GM21825 (cell line): Measurements from ENCODE around the gene KLC1.

Source experiments
- ATAC-seq: cut with Tn5 transposase; IDR thresholded peaks from one replicate; pipeline ENCODE4 v1.9.1; 2021; ENCODE audit warnings: mild to moderate bottlenecking, moderate library complexity; ENCODE audit not compliant: unreplicated experiment

The KLC1 gene

DNA sequence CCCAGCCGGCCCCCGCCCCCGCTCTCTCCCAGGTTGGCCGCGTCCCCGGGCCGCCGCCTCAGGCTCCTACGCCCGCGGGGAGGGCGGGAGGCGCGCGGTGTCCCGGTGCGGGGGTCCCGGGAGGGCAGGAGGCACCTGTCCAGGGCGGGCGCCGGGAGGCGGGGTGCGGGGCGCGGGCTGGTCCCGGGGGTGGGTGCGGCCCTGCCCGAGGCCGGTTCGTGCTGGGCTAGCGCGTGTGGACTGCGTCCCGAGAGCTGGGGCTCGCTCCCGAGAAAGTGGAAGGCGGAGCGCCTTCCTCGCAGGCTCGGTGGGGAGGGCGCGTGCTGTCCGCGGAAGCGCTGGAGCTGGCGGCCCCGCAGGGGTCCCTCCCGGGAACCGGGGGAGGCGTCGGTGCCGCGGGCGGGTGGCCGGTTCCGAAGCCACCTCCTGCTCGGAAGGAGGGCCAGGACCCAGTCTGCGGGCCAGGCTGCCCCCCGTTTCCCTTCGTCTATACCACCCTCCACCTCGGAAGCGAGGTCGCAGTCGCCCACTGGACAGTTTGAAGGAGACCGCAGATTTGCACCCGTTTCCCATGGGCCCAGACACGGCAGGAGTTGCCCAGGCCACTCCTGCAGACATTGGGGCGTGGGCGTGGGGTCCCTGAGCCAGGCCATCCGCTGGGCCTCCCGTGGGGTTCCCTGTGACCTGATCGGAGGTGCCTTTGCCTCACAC is 87.2 kb downstream of the KLC1 start:
- ATAC-seq: peak; percentile 3

DNA sequence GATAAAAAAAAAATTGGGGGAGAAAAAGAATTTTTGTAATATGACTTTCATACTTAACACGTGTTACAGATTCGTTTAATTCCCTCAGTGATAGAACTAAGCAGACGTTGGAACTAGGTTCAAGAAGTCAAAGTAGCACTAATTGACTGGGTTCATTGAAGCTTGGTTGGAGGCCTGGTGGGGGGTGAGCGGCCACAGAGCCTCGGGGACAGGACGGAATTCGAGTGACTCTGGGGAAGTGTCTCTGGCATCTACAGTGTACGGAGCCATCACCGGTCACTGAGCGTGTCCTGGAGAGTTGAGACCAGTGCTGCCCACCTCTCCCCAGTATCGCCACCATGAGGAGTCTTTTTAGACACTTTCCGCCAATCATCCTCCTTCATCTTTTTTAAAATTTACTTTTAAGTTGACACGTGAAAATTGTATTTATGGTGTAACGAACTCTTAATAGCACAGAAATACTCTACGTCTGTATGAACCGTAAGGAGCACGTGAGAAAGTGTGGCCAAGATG is 87.9 kb downstream of the KLC1 start:
- ATAC-seq: no peak

DNA sequence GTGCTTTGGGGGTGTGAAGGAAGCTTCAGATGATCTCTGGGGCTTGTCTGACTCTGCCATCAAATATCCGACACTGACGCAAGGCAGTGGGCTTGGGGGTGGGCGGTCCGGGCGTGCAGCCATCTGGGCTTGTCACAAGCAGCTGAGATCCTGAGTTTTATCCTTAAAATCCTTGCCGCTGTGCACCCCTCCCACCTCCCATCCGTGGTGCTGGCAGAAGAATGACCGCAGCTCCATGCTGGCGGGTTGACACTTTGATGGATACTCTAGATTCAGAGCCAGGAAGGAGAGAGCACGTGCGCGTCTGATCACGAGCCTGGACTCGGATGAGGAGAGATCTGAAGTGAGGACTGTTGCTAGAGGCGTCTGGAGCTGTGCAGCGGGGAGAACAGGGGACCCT is 89.6 kb downstream of the KLC1 start:
- no peak for ATAC-seq

DNA sequence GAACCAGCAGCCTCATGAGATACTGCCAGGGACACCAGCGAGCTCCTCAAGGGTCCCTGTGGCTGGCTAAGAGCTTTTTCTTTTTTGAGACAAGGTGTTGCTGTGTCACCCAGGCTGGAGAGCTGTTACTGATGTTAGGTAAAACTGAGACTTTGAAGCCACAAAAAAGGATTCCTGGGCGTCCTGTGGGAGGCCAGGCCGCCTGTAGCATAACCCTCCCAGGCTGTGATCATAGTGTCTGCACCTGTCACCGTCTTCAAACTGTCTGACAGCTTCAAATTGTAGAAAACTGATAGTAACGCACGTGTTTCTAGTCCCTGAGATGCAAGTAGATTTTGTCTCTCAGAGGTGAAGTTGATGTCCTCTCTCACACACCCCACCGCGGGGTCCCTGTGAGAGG is 90.7 kb downstream of the KLC1 start:
- no peak for ATAC-seq

DNA sequence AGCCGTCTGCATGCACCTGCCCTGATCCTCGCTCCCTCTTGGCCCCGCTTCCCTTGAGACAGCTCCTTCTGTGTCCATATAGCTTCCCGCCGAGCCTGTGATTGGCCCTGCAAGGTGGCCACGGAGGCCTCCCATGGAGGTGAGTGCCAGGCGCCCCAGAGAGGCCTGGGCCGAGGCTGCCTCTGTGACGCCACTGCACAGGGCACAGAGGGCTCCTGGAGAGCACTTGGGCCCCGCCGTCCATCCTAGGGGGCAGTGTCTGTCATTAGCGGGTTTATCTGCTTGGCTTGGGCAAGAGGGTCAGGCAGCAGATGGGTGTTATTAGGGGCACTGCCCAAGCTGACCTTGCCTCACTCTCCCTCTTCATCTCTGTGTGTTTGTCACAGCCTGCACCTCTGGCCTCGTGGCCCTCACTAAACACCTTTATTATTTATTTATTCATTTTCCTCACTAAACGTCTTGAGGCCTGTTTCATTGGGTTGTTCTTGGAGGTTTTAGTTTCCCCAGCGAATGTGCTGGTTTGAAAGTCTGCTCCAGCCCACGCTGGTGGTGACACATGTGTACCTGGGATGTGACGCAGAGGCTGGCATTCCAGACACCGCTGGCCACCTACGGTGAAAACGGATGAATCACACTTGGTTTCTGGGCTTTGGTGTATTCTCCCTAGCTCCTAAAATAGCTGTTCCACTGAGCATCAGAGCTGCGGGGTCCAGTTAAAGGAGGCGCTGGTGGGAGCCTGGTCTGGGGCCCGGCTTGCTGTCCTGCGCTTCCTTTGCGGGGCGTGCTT is 92.5 kb downstream of the KLC1 start:
- ATAC-seq: no peak

DNA sequence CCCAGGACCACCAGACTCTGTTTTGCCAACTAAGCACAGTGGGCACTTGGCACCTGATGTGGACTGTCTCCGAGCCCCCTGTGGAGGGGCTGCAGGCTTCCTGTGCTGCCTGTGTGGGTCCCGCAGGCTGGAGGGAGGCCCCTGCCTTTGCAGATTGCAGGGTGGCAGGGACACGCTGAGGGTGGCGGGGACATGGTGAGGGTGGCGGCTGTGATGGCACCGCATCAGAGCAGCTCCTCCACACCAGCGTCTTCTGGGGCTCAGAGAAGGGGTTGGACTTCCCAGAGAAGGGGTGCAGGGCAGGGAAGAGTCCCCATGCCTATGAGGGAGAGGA is 94.7 kb downstream of the KLC1 start:
- ATAC-seq: no peak

DNA sequence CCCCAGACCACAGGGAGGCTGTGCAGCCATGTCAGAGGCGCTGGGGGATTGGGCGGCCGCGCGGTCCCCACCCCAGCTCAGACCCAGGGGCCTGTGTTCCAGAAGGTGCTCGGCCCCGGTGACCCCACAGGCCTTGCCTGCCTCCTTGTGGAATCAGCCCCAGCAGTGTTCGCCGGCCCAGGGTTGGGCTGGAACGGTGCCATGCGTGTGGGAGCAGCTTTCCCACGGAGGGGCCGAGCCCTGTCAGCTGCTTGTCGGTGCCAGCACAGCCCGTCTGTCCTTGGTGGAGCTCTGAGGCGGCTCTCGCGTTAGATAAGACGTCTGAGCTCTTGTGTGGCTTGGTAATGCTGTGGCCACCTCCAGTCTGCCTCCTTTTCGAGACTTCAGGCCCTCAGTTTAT is 95.1 kb downstream of the KLC1 start:
- no peak for ATAC-seq

DNA sequence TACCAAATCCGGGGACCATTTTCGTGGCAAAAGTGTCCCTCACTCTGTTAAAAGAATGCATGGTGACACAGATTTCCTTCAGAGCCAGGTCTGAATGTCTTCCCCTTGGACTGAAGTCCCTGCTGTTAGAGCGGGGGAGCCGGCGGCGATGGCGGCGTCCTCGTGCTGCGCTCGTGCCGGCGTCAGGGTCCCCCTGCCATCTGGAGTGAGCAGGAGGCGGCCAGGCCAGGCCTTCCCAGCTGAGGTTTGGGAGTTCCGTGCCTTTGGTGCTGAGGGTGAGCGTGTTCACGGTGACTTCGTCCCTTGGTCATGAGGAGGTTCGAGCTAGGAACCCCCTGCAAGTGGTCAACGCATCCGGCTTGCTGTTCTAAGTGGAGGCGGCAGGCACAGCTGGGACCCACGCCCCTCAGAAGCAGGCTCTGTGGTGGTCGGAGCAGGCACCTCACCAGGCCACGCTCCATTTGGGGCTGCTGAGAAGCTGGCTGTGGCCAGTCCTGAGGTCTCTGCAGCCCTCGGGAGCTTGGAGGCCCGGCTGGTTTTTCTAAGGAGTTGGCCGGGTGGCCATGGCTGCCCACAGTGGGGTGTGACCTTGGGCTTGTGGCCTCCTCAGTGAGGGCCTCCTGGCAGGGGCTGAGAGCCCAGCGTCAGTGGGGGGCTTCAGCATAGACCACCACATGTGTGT is 96.1 kb downstream of the KLC1 start:
- ATAC-seq: no peak

DNA sequence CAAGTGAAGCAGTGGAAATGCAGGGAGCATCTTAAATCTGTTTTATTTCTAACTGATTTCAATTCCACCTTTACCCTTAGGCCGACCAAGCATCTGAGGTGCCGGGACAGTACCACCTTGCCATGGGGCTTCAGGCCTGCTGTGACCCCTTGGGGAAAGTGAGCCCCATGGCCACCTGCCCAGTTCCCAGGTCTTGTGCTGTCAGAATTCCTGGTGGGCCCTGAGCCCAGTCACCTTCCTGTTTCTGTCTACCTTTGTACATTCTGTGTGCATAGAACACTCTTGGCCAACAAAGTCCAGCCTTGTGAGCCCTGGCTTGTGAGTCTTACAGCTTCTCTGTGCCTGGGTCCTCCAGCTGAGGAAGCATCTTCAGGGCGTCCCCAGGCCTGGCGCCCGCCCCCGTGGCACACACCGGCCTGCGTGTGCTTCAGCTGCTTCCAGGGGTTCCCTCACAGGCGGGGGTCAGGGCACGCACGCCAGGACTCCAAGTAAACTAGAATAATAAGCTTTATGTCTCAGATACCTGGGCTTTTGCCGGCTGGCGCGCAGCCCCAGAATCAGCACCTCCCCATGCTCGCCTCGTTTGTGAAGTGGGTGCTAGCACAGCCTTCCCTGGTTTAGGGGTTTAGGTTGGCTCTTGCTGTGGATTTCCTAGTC is 96.9 kb downstream of the KLC1 start:
- no peak for ATAC-seq

DNA sequence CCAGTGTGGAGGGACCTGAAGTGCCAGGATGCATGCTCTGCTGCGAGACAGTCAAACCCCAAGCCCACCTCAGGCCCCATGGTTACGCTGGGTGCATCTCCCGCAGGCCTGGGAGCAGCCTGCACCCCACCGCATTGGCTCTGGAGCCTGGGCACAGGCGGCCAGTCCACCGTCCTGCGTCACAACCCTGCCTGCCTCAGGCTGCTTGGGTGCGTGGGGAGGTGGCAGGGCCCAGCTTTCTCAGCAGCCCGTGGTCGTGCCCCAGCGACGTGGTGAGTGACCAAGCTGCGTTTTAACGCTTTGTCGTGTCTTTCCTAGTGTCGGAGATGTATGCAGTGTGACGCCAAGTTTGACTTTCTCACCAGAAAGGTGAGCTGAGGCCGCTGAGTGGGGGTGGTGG is 97.5 kb downstream of the KLC1 start:
- ATAC-seq: no peak

DNA sequence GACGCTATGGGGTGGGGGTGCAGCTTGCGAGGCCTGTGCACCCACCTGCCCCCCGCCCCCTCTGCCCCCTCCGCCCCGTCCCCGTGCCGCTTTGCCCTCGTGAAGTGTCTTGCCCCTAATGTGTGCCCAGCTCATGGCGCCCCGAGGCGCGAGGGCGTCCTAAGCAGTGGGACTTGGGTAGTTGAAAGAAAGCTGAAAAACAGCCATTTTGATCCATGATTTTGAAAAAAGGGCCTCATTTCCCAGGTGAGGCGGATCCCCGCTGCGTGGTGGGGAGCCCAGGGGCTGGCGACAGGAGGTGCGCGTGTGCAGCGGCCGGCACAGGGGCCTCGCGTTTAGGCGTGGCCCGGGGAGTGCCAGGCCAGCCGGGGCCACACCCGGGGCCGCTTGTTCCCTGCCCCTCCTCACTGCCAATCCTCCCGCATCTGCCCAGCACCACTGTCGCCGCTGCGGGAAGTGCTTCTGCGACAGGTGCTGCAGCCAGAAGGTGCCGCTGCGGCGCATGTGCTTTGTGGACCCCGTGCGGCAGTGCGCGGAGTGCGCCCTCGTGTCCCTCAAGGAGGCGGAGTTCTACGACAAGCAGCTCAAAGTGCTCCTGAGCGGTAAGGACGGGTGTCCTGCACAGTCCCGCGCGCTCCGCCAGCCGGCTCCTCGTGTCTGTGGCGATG is 98.4 kb downstream of the KLC1 start:
- no peak for ATAC-seq

DNA sequence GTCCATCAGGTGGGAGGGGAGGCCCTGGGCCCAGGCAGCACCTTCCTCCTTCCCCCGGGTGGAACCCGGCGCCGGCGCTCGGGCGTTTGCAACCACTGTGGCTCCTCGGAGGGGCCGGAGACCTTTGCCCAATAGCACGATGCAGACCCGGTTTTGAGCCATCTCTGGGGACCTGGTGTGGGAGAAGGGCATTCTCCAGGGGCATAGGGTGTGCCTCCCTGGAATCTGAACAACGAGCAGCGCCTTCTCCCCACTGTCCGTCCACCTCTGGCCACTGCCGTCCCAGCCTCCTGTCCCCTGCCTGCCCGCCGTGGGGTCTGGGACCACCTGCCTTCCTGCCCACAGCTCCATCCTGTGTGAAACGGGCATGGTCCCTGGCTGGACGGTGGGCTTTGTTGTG is 99.1 kb downstream of the KLC1 start:
- no peak for ATAC-seq

DNA sequence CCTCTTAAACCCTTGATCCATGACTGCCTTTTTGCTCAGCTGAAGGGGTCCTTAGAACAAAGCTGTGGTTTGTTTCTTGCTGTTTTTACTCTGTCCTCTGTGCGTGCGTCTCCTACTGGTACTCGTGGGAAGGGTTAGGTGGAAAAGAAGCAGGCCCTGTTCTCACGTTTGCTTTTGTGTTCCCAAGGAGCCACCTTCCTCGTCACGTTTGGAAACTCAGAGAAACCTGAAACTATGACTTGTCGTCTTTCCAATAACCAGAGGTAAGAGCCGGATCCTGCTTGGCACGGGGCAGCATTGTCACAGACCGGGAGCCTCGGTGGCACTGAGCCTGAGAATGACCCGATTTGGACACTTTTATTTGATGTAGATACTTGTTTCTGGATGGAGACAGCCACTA is 99.7 kb downstream of the KLC1 start:
- no peak for ATAC-seq

DNA sequence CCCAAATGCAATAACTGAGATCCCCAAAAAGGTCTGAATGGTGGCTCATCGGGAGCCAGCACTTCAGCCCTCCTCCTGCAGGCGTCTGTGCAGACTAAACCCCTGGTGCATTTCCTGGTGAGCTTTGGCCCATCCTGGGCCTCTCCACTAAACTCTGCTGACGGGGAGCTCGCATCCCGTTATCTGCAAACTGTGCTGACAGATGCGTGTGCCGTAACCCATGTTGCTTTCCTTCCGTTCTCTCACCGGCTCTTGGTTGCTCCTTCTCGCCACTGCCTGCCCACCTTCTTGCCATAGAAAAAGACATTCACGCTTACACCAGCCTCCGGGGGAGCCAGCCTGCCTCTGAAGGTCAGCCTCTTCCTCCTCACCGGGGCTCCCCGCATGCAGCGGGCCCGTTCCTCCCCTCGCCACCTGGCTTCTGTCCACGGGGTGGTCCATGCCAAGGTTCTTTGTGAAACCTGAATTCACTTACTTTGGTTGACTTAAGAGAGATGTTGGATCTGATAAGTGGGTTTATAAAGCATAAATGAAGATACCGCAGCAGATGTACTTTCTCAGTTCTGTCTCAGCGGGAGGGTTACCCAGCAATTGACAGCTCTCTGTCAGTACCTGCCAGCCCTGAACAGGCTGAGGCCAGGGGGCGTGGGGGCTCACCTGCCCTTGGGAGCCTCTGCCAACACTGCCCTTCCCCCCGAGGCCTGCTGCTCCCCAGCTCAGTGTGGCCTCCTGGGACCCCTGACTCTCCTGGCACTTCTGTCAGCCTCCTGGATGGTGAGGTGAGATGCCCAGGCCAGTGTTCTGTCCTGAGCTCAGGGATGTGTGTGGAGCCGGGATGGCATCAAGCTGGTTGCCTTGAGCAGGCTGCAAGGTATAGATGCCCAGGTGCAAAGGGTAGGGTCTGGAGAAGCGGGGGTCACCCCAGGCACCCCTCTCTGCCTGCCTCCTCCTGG is 100.8 kb downstream of the KLC1 start:
- ATAC-seq: no peak

DNA sequence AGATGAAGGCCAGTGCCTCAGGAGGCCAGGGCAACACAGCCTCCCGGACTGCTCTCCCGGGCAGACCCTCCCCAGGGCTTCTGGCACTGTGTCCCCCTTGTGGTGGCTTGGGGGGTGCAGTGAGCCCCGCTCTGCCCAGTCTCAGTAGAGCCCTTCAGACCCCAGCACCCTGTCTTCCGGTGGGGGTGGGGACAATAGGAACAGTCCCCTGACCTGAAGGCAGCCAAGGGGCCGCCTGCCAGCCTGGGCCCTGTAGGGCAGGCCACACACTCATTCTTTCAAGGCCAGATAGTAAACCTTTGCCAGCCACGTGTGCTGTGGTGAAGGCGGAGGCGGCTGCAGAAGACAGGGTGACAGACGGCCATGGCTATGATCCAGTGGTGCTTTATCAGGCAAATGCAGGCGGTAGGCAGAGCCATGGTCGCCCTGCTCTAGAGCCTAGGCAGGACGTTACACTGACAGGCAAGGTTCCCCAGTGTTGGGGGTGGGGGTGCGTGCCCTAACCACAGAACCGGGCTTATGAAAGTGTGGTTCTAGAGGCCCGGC is 101.6 kb downstream of the KLC1 start:
- no peak for ATAC-seq

DNA sequence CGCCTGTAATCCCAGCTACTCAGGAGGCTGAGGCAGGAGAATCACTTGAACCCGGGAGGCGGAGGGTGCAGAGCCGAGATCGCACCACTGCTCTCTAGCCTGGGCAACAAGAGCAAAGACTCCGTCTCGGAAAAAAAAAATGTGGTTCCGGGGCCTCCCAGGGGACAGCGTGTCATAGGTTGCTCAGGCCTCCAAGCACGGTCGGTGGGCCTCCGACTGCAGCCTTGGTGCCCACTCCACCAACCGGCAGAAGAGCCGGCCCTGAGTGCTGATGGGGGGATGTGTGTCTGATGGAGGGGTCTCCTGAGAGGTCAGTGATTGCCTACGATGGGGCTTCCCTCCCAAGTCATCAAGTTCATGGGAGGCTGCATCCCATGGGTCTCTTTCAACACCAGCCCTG is 102.5 kb downstream of the KLC1 start:
- no peak for ATAC-seq

DNA sequence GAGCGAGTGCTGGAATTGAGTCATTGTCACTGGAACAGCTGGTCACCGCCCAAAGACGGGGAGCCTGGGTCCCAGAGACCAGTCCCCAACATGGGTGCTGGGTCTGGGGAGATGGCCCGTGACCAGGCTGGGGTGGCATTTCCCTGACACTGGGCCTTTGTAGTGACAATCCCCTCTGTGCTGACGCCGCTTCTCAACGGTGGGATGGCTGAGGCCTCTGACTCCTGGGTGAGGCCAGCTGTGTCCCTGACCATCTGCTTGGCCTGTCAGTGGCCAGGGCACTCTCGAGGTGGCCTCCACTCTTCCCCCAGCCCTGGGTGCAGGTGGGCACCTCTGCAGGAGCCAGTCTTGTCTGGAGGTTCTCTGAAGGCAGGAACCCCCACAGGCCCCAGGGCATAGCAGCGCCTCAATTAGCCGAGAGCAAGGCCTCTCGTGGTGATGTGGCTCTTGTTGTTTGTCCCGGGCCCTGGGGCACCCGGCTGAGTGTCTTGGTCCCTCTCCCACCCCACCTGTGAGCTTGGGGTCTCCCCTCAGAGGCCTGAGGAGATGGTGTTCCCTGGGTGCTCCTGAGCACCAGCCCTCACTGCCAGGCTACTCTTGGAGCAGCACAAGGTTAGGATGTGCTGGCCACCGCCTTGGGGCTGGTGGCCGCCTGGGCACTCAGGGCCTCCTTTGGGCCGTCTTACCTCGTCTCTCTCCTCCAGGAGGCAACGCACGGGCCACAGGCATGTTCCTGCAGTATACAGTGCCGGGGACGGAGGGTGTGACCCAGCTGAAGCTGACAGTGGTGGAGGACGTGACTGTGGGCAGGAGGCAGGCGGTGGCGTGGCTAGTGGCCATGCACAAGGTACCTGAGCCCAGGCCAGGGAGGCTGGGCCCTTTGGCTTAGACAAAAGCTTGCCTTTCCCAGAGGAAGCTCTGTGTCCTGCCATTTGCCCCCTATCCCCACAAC is 103.2 kb downstream of the KLC1 start:
- no peak for ATAC-seq

DNA sequence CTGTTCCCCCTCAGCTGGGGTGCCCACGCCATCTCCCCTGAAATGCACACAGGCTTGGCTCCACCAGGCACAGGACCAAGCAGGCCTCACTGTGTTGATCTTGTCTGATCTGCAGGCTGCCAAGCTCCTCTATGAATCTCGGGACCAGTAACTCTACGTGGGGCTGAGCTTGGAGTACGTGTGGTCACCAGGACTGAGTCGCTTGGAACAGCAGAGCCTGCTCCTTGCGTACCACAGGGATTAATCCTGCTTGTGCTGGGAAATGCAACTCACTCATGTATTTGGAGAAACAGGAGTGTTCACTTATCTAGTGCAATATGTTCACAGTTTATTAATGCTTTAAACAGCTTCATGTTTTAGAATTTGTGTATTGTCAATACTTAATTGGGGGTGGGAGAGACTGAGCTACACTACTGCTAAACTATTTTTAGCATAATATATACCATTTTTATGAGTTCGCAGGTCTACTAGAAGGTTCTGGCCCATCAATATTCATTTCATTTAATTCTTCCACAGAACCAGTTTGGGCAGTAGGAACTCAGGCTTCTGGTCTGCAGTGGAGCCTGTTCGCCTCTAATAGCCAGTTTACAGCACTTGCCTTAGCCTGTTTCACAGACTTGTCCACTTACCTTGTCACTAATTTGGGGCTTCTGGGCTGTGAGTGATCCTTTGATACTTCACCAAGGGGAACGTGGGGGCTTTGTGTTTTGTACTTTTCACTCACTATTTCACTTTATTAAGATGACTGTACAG is 104.0 kb downstream of the KLC1 start:
- ATAC-seq: no peak
